HepG2 (cell line): ENCODE data around the gene AOX1. TPM values are rescaled to one million over a fixed set of nuclear protein-coding genes. Genes with fewer than 3 reads are reported as not detected.
A peak's percentile ranks its signal among the peaks of the same experiment; 100 is the strongest.

Experiments used
- BHLHE40 ChIP-seq: IDR thresholded peaks from 2 replicates; pipeline ENCODE4 v1.6.1; 2011; ENCODE audit warnings: low read length, improper control_type of control experiment
- EZH2 ChIP-seq: conservative IDR thresholded peaks from 2 replicates; pipeline ENCODE4 v1.6.1; 2012; ENCODE audit warnings: mild to moderate bottlenecking, low read depth, low read length, moderate library complexity
- HHEX ChIP-seq: IDR thresholded peaks from 2 replicates; pipeline ENCODE4 v1.6.1; 2016; ENCODE audit warnings: control low read depth
- MXD4 ChIP-seq: IDR thresholded peaks from 2 replicates; pipeline ENCODE4 v1.6.1; 2016; ENCODE audit warnings: mild to moderate bottlenecking, missing biosample characterization, missing genetic modification reagents
- NFYC ChIP-seq: IDR thresholded peaks from 2 replicates; pipeline ENCODE4 v1.6.1; 2016; ENCODE audit warnings: missing genetic modification reagents, missing compliant biosample characterization
- RXRB ChIP-seq: IDR thresholded peaks from 2 replicates; pipeline ENCODE4 v1.6.1; 2016; ENCODE audit warnings: borderline replicate concordance, missing genetic modification reagents, missing compliant biosample characterization
- SAP130 ChIP-seq: IDR thresholded peaks from 2 replicates; pipeline ENCODE4 v1.6.1; 2016; ENCODE audit warnings: low read depth
- SMARCC2 ChIP-seq: fragments of 450-650 bp; IDR thresholded peaks from 2 replicates; pipeline ENCODE4 v1.6.1; 2017; ENCODE audit warnings: antibody characterized with exemption, mild to moderate bottlenecking
- TBX2 ChIP-seq: sonication (generic); formaldehyde crosslinking; IDR thresholded peaks from 2 replicates; pipeline ENCODE4 v1.5.0; 2020; ENCODE audit warnings: missing genetic modification reagents, mild to moderate bottlenecking, borderline replicate concordance
- ZFX ChIP-seq: sonication (generic); formaldehyde crosslinking; IDR thresholded peaks from 2 replicates; pipeline ENCODE4 v1.4.0; 2020; ENCODE audit warnings: mild to moderate bottlenecking, low read depth, missing genetic modification reagents, moderate library complexity
- ZNF143 ChIP-seq: sonication (generic); formaldehyde crosslinking; IDR thresholded peaks from 2 replicates; pipeline ENCODE4 v1.4.0; 2020; ENCODE audit warnings: missing genetic modification reagents
- ZNF180 ChIP-seq: sonication (generic); formaldehyde crosslinking; IDR thresholded peaks from 2 replicates; pipeline ENCODE4 v1.4.0; 2020; ENCODE audit warnings: low read depth, missing genetic modification reagents, borderline replicate concordance
- ZNF331 ChIP-seq: sonication (generic); formaldehyde crosslinking; IDR thresholded peaks from 2 replicates; pipeline ENCODE4 v1.4.0; 2020; ENCODE audit warnings: missing genetic modification reagents
- ZNF335 ChIP-seq: sonication (generic); formaldehyde crosslinking; IDR thresholded peaks from 2 replicates; pipeline ENCODE4 v1.4.0; 2020; ENCODE audit warnings: missing genetic modification reagents
- ZNF350 ChIP-seq: sonication (generic); formaldehyde crosslinking; IDR thresholded peaks from 2 replicates; pipeline ENCODE4 v1.4.0; 2020; ENCODE audit warnings: mild to moderate bottlenecking, low read depth, missing genetic modification reagents, borderline replicate concordance
- ZSCAN21 ChIP-seq: sonication (generic); formaldehyde crosslinking; IDR thresholded peaks from 2 replicates; pipeline ENCODE4 v1.8.0; 2022; ENCODE audit warnings: mild to moderate bottlenecking, missing genetic modification reagents, moderate library complexity, borderline replicate concordance
- ZSCAN30 ChIP-seq: sonication (generic); formaldehyde crosslinking; IDR thresholded peaks from 2 replicates; pipeline ENCODE4 v1.5.0; 2020; ENCODE audit warnings: mild to moderate bottlenecking, missing genetic modification reagents
- polyA plus RNA-seq, 8 experiments: library from polyadenylated mRNA; depleted of rRNA in 3 of 8; stranded (reverse) in 7 of 8; unstranded in 1 of 8; fragments of >200 nt; fragmentation: Illumina TruSeq in 4 of 8; extraction: Trizol in 4 of 8; gene quantifications; 2 replicates each; pipeline versions ENCODE4 v1.2.1 to v1.2.3, GENCODE V29; 2011 to 2016; ENCODE audit warnings: low read depth in 4 of 8, missing spikeins in 1 of 8, mixed read lengths in 1 of 8; ENCODE audit not compliant: insufficient read depth in 1 of 8
- total RNA-seq, 5 experiments: library from RNA; depleted of rRNA; stranded (reverse); fragments of >200 nt; fragmentation: Illumina TruSeq; extraction: Trizol; gene quantifications; 2 replicates each; pipeline ENCODE4 v1.2.3, GENCODE V29; 2016; ENCODE audit warnings: low read depth in 1 of 5
- TF ChIP-seq, protein P1 (sequence below): IDR thresholded peaks from 2 replicates; pipeline ENCODE4 v1.6.1; 2016; ENCODE audit warnings: low read depth
- TF ChIP-seq, protein P2 (sequence below): sonication (generic); formaldehyde crosslinking; IDR thresholded peaks from 2 replicates; pipeline ENCODE4 v1.5.0; 2020; ENCODE audit warnings: mild to moderate bottlenecking, missing genetic modification reagents
- TF ChIP-seq, protein P3 (sequence below): IDR thresholded peaks from 2 replicates; pipeline ENCODE4 v1.6.1; 2016; ENCODE audit warnings: mild to moderate bottlenecking, missing biosample characterization, missing genetic modification reagents
- TF ChIP-seq, protein P4 (sequence below): sonication (generic); formaldehyde crosslinking; IDR thresholded peaks from 2 replicates; pipeline ENCODE4 v1.4.0; 2020; ENCODE audit warnings: missing genetic modification reagents
- TF ChIP-seq, protein P5 (sequence below): sonication (generic); formaldehyde crosslinking; conservative IDR thresholded peaks from 2 replicates; pipeline ENCODE4 v1.5.0; 2020; ENCODE audit warnings: missing genetic modification reagents

AOX1 gene
- total and polyA plus RNA-seq, 2 of the 13 experiments (the other 11 are each of a cell fraction or from before 2014, with no cell fraction given): 9.2 to 18.0 TPM

DNA sequence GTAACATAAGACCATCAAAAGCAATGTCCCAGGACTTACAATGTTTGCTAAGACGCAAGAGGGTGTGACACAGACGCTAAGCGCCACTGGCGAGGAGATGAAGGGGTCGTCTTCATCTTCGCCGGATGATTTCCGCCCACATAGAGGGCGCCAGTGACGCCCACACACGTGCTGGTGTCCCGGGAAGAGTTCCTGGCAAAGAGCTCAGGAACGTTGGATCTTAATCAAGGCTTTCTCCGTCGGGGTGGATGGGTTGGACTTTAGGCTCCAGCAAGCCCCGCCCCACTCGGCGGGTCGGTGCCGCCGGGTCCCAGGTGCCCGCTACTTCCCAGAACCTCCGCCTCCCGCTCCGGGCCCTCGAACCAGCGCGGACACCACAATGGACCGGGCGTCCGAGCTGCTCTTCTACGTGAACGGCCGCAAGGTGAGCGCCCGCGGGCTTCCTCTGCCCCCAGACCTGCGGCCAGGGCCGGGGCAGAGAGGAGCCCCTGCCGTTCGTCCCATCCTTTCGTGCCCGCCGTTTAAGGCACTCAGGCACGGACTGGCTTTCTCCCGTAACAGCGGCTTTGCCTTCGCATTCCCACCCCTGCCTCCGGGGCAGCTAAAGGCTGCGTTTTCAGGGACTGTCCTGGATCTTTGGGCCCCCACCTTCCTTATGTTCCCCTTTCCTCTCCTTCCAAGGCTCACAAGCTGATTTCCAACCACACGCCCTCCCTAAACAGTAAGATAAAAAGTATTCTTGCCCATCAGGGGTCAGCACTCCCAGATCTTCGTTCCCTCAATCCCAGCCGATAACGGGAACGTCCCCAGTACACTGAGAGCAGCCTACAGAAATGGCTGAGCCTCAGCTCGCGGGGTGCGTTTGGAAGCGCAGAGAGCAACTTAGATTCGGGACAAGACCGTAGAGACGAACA is at the start of gene AOX1 (continued):
- TF ChIP-seq ZNF335 (CRISPR knock-in tag) (peak; percentile 63; the same call in 1 of the 2 replicates), ZSCAN21 (CRISPR knock-in tag) (0 out of 2 replicates have a peak, but pooled peaks have one; percentile 24), BHLHE40 (peak; percentile 85), SMARCC2 (no peak), SAP130 (CRISPR knock-in tag) (peak; percentile 80), ZNF143 (CRISPR knock-in tag) (peak; percentile 17; the same call in 1 of the 2 replicates), ZFX (CRISPR knock-in tag) (peak; percentile 67), HHEX (CRISPR knock-in tag) (no peak), RXRB (CRISPR knock-in tag) (peak; percentile 31; the same call in 1 of the 2 replicates), NFYC (CRISPR knock-in tag) (no peak), ZNF331 (CRISPR knock-in tag) (peak; percentile 80), ZNF350 (peak; percentile 81; the same call in 1 of the 2 replicates), ZNF180 (CRISPR knock-in tag) (no peak), MXD4 (peak; percentile 87), EZH2 (no peak), ZSCAN30 (CRISPR knock-in tag) (peak; percentile 38; the same call in 1 of the 2 replicates), TBX2 (CRISPR knock-in tag) (peak; percentile 74)
- TF ChIP-seq, protein P1, sequence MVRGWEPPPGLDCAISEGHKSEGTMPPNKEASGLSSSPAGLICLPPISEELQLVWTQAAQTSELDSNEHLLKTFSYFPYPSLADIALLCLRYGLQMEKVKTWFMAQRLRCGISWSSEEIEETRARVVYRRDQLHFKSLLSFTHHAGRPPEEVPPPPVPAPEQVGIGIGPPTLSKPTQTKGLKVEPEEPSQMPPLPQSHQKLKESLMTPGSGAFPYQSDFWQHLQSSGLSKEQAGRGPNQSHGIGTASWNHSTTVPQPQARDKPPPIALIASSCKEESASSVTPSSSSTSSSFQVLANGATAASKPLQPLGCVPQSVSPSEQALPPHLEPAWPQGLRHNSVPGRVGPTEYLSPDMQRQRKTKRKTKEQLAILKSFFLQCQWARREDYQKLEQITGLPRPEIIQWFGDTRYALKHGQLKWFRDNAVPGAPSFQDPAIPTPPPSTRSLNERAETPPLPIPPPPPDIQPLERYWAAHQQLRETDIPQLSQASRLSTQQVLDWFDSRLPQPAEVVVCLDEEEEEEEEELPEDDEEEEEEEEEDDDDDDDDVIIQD (CRISPR knock-in tag): 0 out of 2 replicates have a peak, but pooled peaks have one; percentile 20
- TF ChIP-seq, protein P2, sequence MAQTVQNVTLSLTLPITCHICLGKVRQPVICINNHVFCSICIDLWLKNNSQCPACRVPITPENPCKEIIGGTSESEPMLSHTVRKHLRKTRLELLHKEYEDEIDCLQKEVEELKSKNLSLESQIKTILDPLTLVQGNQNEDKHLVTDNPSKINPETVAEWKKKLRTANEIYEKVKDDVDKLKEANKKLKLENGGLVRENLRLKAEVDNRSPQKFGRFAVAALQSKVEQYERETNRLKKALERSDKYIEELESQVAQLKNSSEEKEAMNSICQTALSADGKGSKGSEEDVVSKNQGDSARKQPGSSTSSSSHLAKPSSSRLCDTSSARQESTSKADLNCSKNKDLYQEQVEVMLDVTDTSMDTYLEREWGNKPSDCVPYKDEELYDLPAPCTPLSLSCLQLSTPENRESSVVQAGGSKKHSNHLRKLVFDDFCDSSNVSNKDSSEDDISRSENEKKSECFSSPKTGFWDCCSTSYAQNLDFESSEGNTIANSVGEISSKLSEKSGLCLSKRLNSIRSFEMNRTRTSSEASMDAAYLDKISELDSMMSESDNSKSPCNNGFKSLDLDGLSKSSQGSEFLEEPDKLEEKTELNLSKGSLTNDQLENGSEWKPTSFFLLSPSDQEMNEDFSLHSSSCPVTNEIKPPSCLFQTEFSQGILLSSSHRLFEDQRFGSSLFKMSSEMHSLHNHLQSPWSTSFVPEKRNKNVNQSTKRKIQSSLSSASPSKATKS: peak; percentile 91; the same call in 1 of the 2 replicates
- TF ChIP-seq, protein P3, sequence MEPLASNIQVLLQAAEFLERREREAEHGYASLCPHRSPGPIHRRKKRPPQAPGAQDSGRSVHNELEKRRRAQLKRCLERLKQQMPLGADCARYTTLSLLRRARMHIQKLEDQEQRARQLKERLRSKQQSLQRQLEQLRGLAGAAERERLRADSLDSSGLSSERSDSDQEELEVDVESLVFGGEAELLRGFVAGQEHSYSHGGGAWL (CRISPR knock-in tag): peak; percentile 84
- TF ChIP-seq, protein P4, sequence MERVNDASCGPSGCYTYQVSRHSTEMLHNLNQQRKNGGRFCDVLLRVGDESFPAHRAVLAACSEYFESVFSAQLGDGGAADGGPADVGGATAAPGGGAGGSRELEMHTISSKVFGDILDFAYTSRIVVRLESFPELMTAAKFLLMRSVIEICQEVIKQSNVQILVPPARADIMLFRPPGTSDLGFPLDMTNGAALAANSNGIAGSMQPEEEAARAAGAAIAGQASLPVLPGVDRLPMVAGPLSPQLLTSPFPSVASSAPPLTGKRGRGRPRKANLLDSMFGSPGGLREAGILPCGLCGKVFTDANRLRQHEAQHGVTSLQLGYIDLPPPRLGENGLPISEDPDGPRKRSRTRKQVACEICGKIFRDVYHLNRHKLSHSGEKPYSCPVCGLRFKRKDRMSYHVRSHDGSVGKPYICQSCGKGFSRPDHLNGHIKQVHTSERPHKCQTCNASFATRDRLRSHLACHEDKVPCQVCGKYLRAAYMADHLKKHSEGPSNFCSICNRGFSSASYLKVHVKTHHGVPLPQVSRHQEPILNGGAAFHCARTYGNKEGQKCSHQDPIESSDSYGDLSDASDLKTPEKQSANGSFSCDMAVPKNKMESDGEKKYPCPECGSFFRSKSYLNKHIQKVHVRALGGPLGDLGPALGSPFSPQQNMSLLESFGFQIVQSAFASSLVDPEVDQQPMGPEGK: peak; percentile 8; the same call in 1 of the 2 replicates
- TF ChIP-seq, protein P5, sequence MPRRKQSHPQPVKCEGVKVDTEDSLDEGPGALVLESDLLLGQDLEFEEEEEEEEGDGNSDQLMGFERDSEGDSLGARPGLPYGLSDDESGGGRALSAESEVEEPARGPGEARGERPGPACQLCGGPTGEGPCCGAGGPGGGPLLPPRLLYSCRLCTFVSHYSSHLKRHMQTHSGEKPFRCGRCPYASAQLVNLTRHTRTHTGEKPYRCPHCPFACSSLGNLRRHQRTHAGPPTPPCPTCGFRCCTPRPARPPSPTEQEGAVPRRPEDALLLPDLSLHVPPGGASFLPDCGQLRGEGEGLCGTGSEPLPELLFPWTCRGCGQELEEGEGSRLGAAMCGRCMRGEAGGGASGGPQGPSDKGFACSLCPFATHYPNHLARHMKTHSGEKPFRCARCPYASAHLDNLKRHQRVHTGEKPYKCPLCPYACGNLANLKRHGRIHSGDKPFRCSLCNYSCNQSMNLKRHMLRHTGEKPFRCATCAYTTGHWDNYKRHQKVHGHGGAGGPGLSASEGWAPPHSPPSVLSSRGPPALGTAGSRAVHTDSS (CRISPR knock-in tag): no peak
